ENCODE results near the gene RBMY1B.
"Not testable (repeated sequence)": the region's sequence is repeated elsewhere in the genome, so short reads cannot be mapped to it uniquely, and the experiment has no call there.

Gene RBMY1B

GRCh38 chrY:21511038-21511437, at the start of gene RBMY1B:
RBMY1B (plus strand) TSS chrY:21511338; CDS start chrY:21513351, 2,013 bp downstream.
- DNase-seq, result not testable (repeated sequence)

DNA sequence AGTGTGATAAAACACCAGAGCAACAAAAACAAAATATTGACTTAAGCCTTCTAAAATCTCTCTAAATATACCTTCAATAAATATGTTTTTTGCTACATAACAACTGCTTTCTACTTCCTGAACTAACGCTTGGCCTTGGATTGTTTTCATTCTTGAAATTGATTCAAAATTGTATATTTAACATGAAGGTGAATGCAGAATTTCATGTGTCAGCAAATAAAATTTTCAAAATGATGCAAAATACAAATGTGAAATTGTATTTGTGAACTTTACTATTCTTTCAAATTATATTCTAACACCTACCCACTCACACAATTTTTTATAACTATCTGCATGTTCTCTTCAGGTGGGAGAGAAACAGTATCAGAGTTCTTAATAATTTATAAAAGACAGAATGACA, 48.2 kb upstream of the RBMY1B start:
- DNase-seq, result not testable (repeated sequence)

GRCh38 chrY:21482967-21483366, 28.2 kb upstream of the RBMY1B start:
- no peak for DNase-seq

DNA sequence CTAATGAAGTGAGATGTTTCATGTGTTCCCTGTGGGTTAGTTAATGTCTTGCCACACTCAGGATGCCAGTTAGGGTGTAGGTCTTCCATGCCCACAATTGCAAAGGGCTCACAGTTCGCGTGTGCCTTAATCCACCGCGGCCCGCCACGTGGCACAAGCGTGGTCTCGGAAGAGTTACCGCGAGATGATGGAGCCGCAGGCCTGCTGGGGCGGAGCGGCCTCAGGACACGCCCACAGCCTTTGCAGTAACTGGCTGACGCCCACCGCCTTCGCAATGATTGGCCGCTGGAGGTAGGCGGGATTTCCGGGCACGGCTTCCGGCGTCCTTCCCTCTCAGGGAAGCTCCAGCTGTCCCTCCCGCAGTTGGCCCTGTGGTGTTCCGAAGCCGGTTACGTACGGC, 23.4 kb downstream of the RBMY1B start, which contains the start of gene RBMY1A1:
Gene RBMY1A1 (plus strand): TSS at position 301 of the 400 bp plus-strand sequence. CDS start 2,013 bp downstream, outside the sequence.
- not testable (repeated sequence) for DNase-seq

DNA sequence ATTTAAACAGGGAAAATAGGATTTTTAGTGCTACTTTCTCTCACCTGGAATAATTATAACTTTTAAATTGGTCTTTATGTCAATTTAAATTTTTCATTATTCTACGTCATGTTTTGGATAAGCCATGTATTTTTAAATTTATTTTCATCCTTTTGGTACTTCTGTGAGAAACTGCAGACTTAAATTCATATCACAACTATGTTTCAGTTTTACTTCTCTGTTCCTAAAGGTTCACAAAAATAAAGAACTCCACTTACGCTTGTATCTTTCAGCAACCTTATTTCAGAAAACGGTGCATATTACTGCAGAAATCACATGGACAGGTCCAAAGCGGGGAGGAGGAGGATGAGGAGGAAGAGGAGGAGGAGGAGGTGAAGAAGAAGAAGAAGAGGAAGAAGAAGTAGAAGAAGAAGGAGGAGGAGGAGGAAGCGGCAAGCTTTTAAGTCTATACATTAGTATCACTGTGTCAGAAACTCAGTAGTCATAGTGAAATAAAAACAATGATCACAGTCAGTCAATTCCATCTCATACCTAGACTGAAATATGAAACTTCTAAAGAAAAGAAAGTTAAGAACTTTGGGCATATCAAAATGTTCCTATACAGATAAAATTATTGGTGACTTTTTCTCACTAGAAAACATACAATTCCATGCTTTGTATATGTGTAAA, 48.3 kb downstream of the RBMY1B start:
- not testable (repeated sequence) for DNase-seq
